B cell (primary cell): ENCODE data around the gene ABL1. TPM values are rescaled to one million over a fixed set of nuclear protein-coding genes. Genes with fewer than 3 reads are reported as not detected.

Source experiments
- ATAC-seq: fragments of 200-7000 bp; cut with Tn5 transposase; one replicate; pipeline ENCODE4 v1.10.0; 2021; ENCODE audit warnings: low read depth, mild to moderate bottlenecking, moderate number of reproducible peaks, moderate library complexity
- CTCF ChIA-PET: fragments of 350-600 bp; sonication (Branson Sonifier 250); formaldehyde crosslinking; loops from one replicate; lab custom pipeline; 2021; ENCODE audit warnings: antibody characterized with exemption, inconsistent platforms; lab: Charles Lee
- POLR2A ChIA-PET: fragments of 350-600 bp; sonication (Branson Sonifier 250); formaldehyde crosslinking; loops from one replicate; lab custom pipeline; 2021; ENCODE audit warnings: antibody characterized with exemption; lab: Charles Lee
- DNase-seq: peaks from one replicate; pipeline ENCODE4 v3.0.0; 2013
- H2AFZ ChIP-seq: 2 replicates; pipeline ENCODE4 v1.6.1; 2012; ENCODE audit warnings: mild to moderate bottlenecking, low read depth, low read length; ENCODE audit not compliant: insufficient read depth, poor library complexity, severe bottlenecking
- H3K27ac ChIP-seq, 2 donors: 1 replicate in 1 of 2; 2 replicates in 1 of 2; pipeline ENCODE4 v1.5.1; 2012 to 2013; ENCODE audit warnings: low read length in 2 of 2, mild to moderate bottlenecking in 2 of 2, moderate library complexity in 1 of 2
- H3K27me3 ChIP-seq, 4 experiments: fragments of 200-600 bp in 1 of 4; sonication (generic) in 1 of 4; replicated peaks in 1 of 4; 1 replicate in 2 of 4; 2 replicates in 2 of 4; pipeline versions ENCODE4 v1.6.1 to v1.7.0; 2013 to 2016; ENCODE audit warnings: low read length in 3 of 4, mild to moderate bottlenecking in 2 of 4, mixed read lengths in 1 of 4, moderate library complexity in 1 of 4; ENCODE audit not compliant: insufficient read depth in 4 of 4, control insufficient read depth in 3 of 4; ENCODE audit errors: control extremely low read depth in 1 of 4
- H3K36me3 ChIP-seq, 2 experiments: replicated peaks in 1 of 2; 1 replicate in 1 of 2; 2 replicates in 1 of 2; pipeline versions ENCODE4 v1.6.1 to v1.7.1; 2013; ENCODE audit warnings: low read length in 1 of 2; ENCODE audit not compliant: insufficient read depth in 2 of 2, control insufficient read depth in 1 of 2; ENCODE audit errors: control extremely low read depth in 1 of 2, extremely low read depth in 1 of 2
- H3K4me1 ChIP-seq, 2 donors: fragments of 200-600 bp in 1 of 2; sonication (generic) in 1 of 2; 1 replicate in 1 of 2; 2 replicates in 1 of 2; pipeline versions ENCODE4 v1.5.1 to v1.6.1; 2013 to 2017; ENCODE audit warnings: low read length in 2 of 2; ENCODE audit not compliant: control insufficient read depth in 2 of 2, insufficient read depth in 2 of 2
- H3K4me2 ChIP-seq: replicated peaks from 2 replicates; pipeline ENCODE3; 2012; ENCODE audit warnings: mild to moderate bottlenecking, low read depth, low read length; ENCODE audit not compliant: poor library complexity, severe bottlenecking
- H3K4me3 ChIP-seq, 5 experiments: fragments of 200-600 bp in 1 of 5; sonication (generic) in 1 of 5; 1 replicate in 3 of 5; 2 replicates in 2 of 5; pipeline versions ENCODE4 v1.5.1 to v1.7.0; 2011 to 2016; ENCODE audit warnings: low read length in 4 of 5, mild to moderate bottlenecking in 4 of 5, low read depth in 2 of 5, control low read depth in 1 of 5, moderate library complexity in 1 of 5; ENCODE audit not compliant: insufficient read depth in 1 of 5; ENCODE audit errors: control extremely low read depth in 1 of 5, extremely low read depth in 1 of 5
- H3K79me2 ChIP-seq: fragments of 200-600 bp; sonication (generic); one replicate; pipeline ENCODE4 v1.6.0; 2016; ENCODE audit warnings: low read length; ENCODE audit not compliant: control insufficient read depth, insufficient read depth
- H3K9ac ChIP-seq: fragments of 200-600 bp; sonication (generic); 2 replicates; pipeline ENCODE4 v1.6.1; 2017; ENCODE audit warnings: mild to moderate bottlenecking, low read length, moderate library complexity
- H3K9me3 ChIP-seq, 3 donors: one replicate each; pipeline versions ENCODE4 v1.6.1 to v1.7.1; 2013; ENCODE audit warnings: low read length in 2 of 3; ENCODE audit not compliant: control insufficient read depth in 2 of 3, insufficient read depth in 1 of 3; ENCODE audit errors: control extremely low read depth in 1 of 3
- H4K20me1 ChIP-seq: 2 replicates; pipeline ENCODE4 v1.6.0; 2012; ENCODE audit warnings: mild to moderate bottlenecking, low read length; ENCODE audit not compliant: insufficient read depth, control insufficient read depth, poor library complexity, severe bottlenecking
- H3K27ac Mint-ChIP-seq: one replicate; pipeline ENCODE4 v1.8.0; 2021; ENCODE audit warnings: mixed read lengths
- H3K27me3 Mint-ChIP-seq: one replicate; pipeline ENCODE4 v1.8.0; 2021; ENCODE audit warnings: mixed read lengths
- H3K4me1 Mint-ChIP-seq: one replicate; pipeline ENCODE4 v1.8.0; 2021; ENCODE audit warnings: mixed read lengths
- H3K4me3 Mint-ChIP-seq: one replicate; pipeline ENCODE4 v1.8.0; 2021; ENCODE audit warnings: mixed read lengths
- H3K9me3 Mint-ChIP-seq: one replicate; pipeline ENCODE4 v1.8.0; 2022; ENCODE audit warnings: mixed read lengths; ENCODE audit not compliant: insufficient read depth
- EZH2 ChIP-seq: IDR thresholded peaks from 2 replicates; pipeline ENCODE4 v1.6.1; 2012; ENCODE audit warnings: borderline replicate concordance, low read depth, mild to moderate bottlenecking, moderate library complexity, low read length; ENCODE audit not compliant: insufficient read depth, poor library complexity, severe bottlenecking
- WGBS: methylation state at CpG from one replicate; pipeline ENCODE4 v1.1.5; 2013; ENCODE audit warnings: missing lambda C conversion rate; ENCODE audit not compliant: insufficient coverage; 5-methylcytosine and 5-hydroxymethylcytosine counted together
- intact Hi-C: fragments of 100-400 bp; cut with micrococcal nuclease; formaldehyde crosslinking; loops from one replicate; pipeline ENCODE4 v1.10.0; 2022
- polyA plus RNA-seq: library from polyadenylated mRNA; depleted of rRNA; stranded (reverse); fragments of >200 nt; gene quantifications from 2 replicates; pipeline ENCODE4 v1.2.3, GENCODE V29; 2012
- total RNA-seq, 2 donors: library from RNA; stranded (reverse); fragments of 120-200 nt in 1 of 2; gene quantifications; 1 replicate in 1 of 2; 2 replicates in 1 of 2; pipeline versions ENCODE4 v1.2.3 to v1.2.4, GENCODE V29; 2013 to 2022
- TF ChIP-seq, protein P1 (sequence below): fragments of 200-600 bp; IDR thresholded peaks from one replicate; pipeline ENCODE4 v1.8.0; 2022; ENCODE audit warnings: antibody characterized with exemption, mild to moderate bottlenecking

ABL1 gene
- total and polyA plus RNA-seq, 2 donors (not counting 1 experiment from before 2014, with no cell fraction given) = 11.9 to 46.0 TPM

DNA sequence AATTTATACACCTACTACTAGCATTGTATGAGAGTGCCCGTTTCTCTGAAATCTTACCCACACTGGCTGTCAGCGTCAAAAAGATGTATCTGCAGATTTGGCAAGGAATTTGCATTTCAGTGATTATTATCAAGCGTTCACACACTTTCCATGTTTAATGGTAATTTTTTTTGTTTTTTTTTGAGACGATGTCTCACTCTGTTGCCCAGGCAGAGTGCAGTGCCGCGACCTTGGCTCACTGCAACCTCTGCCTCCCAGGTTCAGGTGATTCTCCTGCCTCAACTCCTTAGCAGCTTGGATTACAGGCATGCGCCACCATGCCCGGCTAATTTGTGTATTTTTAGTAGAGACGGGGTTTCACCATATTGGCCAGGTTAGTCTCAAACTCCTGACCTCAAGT is 14.3 kb downstream of the ABL1 start:
- intact Hi-C loops = no loop called here
- H3K4me1 ChIP-seq = no peaks in the 10 kb centered on the region
- no peak overlapping the region for H3K4me3 Mint-ChIP-seq
- no peaks in the 10 kb centered on the region for H3K27me3 Mint-ChIP-seq
- TF ChIP-seq, protein P1, sequence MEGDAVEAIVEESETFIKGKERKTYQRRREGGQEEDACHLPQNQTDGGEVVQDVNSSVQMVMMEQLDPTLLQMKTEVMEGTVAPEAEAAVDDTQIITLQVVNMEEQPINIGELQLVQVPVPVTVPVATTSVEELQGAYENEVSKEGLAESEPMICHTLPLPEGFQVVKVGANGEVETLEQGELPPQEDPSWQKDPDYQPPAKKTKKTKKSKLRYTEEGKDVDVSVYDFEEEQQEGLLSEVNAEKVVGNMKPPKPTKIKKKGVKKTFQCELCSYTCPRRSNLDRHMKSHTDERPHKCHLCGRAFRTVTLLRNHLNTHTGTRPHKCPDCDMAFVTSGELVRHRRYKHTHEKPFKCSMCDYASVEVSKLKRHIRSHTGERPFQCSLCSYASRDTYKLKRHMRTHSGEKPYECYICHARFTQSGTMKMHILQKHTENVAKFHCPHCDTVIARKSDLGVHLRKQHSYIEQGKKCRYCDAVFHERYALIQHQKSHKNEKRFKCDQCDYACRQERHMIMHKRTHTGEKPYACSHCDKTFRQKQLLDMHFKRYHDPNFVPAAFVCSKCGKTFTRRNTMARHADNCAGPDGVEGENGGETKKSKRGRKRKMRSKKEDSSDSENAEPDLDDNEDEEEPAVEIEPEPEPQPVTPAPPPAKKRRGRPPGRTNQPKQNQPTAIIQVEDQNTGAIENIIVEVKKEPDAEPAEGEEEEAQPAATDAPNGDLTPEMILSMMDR = no peak
- no peak for TF ChIP-seq EZH2
- POLR2A ChIA-PET = no interaction called here
- H3K4me1 Mint-ChIP-seq = no peaks in the 10 kb centered on the region
- DNase-seq (no peak), ATAC-seq (no peak)
- H3K36me3 ChIP-seq = peaks cover 3 to 6% of the 10 kb centered on the region in 2 experiments
- H3K27me3 ChIP-seq = no peaks in the 10 kb centered on the region
- peaks cover 8% of the 10 kb centered on the region for H4K20me1 ChIP-seq
- H3K4me2 ChIP-seq = no peak overlapping the region
- H3K9me3 ChIP-seq = no peaks in the 10 kb centered on the region
- CTCF ChIA-PET = no interaction called here
- H3K27ac Mint-ChIP-seq = no peak overlapping the region
- no peak overlapping the region for H2AFZ ChIP-seq
- peaks cover 11% of the 10 kb centered on the region for H3K79me2 ChIP-seq
- H3K9me3 Mint-ChIP-seq = no peaks in the 10 kb centered on the region
- no peak overlapping the region for H3K27ac ChIP-seq
- no peak overlapping the region for H3K4me3 ChIP-seq
- no peak overlapping the region for H3K9ac ChIP-seq
- 90% methylated on average over 3 of the region's 9 CpGs for WGBS

DNA sequence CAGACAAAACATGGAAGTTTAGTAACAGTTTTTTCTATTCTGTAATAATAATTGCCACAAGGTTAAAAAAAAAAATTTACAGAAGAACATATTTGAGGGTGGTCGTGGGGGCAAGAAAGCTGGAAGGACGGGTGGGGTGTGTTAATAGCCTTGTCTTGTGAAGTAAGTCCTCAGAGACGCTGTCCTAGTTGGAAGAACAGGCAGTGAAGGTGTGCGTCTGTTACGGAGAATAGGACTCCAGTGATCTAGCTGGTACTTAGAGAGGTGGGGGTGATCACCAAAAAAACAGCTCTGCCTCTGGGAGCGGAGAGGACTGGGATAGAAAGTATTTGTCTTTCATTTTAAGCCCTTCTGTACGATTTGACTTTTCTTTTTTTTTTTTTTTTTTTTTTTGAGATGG is 17.7 kb downstream of the ABL1 start:
- WGBS = 88% methylated on average over 5 of the region's 7 CpGs
- Histone ChIP-seq H3K4me2 (no peak overlapping the region), H3K79me2 (no peaks in the 10 kb centered on the region), H3K4me3 (no peak overlapping the region), H2AFZ (no peak overlapping the region), H3K36me3 (peaks cover 1 to 20% of the 10 kb centered on the region in 2 experiments), H3K9me3 (no peaks in the 10 kb centered on the region), H3K27me3 (no peaks in the 10 kb centered on the region), H4K20me1 (peaks cover 8% of the 10 kb centered on the region), H3K27ac (no peak overlapping the region), H3K9ac (no peak overlapping the region), H3K4me1 (no peaks in the 10 kb centered on the region)
- no peak for DNase-seq
- ChIA-PET POLR2A (interaction anchor here (0.7 kb wide), 1 partner anchor 559 kb away, joined by 4 read pairs; no protein-coding TSS in a partner anchor), CTCF (interaction anchor here (0.9 to 1.5 kb wide), 3 partner anchors 10 to 13 kb away, joined by 3 to 5 read pairs (median 3); no protein-coding TSS in a partner anchor)
- Mint-ChIP-seq H3K9me3 (no peaks in the 10 kb centered on the region), H3K4me3 (no peak overlapping the region), H3K27ac (no peak overlapping the region), H3K4me1 (no peaks in the 10 kb centered on the region), H3K27me3 (no peaks in the 10 kb centered on the region)
- intact Hi-C loops = no loop called here
- TF ChIP-seq, protein P1 = no peak
- no peak for ATAC-seq
